ENCODE results near the gene BNIPL. TPM values are rescaled to one million over a fixed set of nuclear protein-coding genes. Genes with fewer than 3 reads are reported as not detected.

Gene BNIPL
- total and polyA plus RNA-seq, 2 of the 4 experiments (the other 2 are of a cell fraction), result under 0.01 to 0.38 TPM

DNA sequence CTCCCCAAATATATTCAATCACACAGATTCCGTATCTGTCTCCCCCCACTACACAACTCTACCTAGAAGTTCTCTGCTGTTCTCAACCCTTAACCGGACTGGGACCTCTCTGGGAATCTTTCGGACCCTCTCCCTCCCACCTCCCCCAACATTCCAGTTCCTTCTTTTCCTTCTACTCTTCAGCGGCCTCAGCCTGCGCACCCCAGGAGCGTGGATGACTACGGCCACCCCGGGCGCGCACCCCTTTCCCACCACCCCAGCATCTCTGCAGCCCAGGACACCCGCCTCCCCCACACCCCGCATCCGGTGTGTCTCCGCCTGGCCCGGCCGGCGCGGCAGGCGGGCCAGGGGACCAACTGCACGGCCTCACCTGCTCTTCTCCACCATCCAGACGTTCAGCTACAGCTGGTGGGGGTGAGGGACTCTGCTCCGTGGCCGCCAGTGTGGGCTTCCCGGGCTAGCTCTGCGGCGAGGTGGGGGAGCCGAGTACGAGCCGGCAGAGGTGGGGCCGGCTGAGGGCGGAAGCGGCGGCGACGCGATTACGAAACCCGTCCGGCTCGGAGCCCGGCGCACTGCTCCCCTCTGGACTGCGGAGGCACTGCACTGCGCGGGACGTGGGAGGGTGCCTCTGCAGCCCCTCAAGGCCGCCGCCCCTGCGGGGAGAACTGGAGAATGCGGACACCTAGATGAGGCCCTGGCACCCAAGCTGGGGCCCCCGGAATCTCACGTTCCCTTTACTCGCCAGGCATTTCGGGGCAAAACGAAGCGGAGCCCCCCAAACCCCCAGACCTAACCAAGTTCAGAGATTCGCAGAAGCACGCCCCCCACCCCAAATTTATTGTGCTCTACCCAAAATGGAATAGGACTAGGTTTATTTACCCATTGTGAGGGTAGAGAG lies 23.0 kb downstream of the BNIPL start, which contains the start of gene CDC42SE1:
CDC42SE1 (minus strand) TSS at position 514 of the 898 bp plus-strand sequence. CDS start 3,892 bp downstream, outside the sequence.
- H2BK5ac ChIP-seq (ENCODE audit: low read depth, low read length, poor library complexity, severe bottlenecking), result peak within 1 kb of the TSS; percentile 100
- ChIA-PET CTCF (interaction anchor here (0.6 to 0.9 kb wide), 3 partner anchors 8 to 1161 kb away, joined by 3 to 5 read pairs (median 3); no protein-coding TSS in a partner anchor), POLR2A (ENCODE audit: unreplicated experiment) (interaction anchor here (0.7 to 1.0 kb wide), 3 partner anchors 11 to 224 kb away, joined by 3 to 4 read pairs (median 3); no protein-coding TSS in a partner anchor)
- peak within 1 kb of the TSS; percentile 99 for H3K27ac ChIP-seq (ENCODE audit: insufficient read depth, low read length)
- DNase-seq, result peak; percentile 80
- peak within 1 kb of the TSS; percentile 91 for H4K5ac ChIP-seq (ENCODE audit: low read depth, low read length)
- H3K4me3 ChIP-seq (ENCODE audit: insufficient read depth, low read depth, low read length), result peak within 1 kb of the TSS; percentile 89
- WGBS, 2 experiments (ENCODE audit: extremely low coverage in 2 of 2, insufficient read length in 1 of 2), result 0% methylated on average over 25 of the region's 58 CpGs; no CpG with 5 or more reads in 1 of the 2 experiments
- peak within 1 kb of the TSS; percentile 54 to 95 for H4K8ac ChIP-seq (ENCODE audit: low read depth in 2 of 2, low read length in 2 of 2)
- H3K9me1 ChIP-seq (ENCODE audit: insufficient read depth, low read length), result peaks cover 23% of the 10 kb centered on the region
- peak within 1 kb of the TSS; percentile 96 for H3K23ac ChIP-seq (ENCODE audit: low read depth, low read length)
- H3K9ac ChIP-seq (ENCODE audit: low read depth, low read length), result peak within 1 kb of the TSS; percentile 98
- no peaks in the 10 kb centered on the region for H3K9me3 ChIP-seq (ENCODE audit: control insufficient read depth, insufficient read depth, low read length)
- dilution Hi-C loops (cut with HindIII; ENCODE audit: low sequenced_read_pairs, unreplicated experiment), result no loop called here
- peak within 1 kb of the TSS; percentile 36 for H2BK20ac ChIP-seq (ENCODE audit: low read depth, low read length)
- H4K91ac ChIP-seq (ENCODE audit: insufficient read depth, low read depth, low read length), result peak within 1 kb of the TSS; percentile 89
- peaks cover 15% of the 10 kb centered on the region for H3K4me1 ChIP-seq (ENCODE audit: control insufficient read depth, insufficient read depth, low read length)
- intact Hi-C loops (cut with micrococcal nuclease), result loop anchor here (5.0 kb wide), 1 partner anchor 52 kb away; the partner anchor contains the start of genes MINDY1 and PRUNE1
- peak within 1 kb of the TSS; percentile 94 for H3K56ac ChIP-seq (ENCODE audit: extremely low read depth, insufficient read depth, low read length)
- peak within 1 kb of the TSS; percentile 98 for H3K4me2 ChIP-seq (ENCODE audit: low read depth, low read length)
- no peaks in the 10 kb centered on the region for H3K27me3 ChIP-seq (ENCODE audit: control insufficient read depth, insufficient read depth, low read length)
- in situ Hi-C loops (cut with MboI; ENCODE audit: low sequenced_read_pairs), result no loop called here
- peaks cover 45% of the 10 kb centered on the region for H4K20me1 ChIP-seq (ENCODE audit: insufficient read depth, low read length)
- H3K14ac ChIP-seq (replicated peaks; ENCODE audit: low read depth, low read length), result peak within 1 kb of the TSS; percentile 99
- H2AFZ ChIP-seq (replicated peaks; ENCODE audit: low read length, poor library complexity), result peak within 1 kb of the TSS; percentile 96
- peak within 1 kb of the TSS; percentile 99 for H2AK9ac ChIP-seq (replicated peaks; ENCODE audit: low read depth, low read length, poor library complexity)
- H3K36me3 ChIP-seq (ENCODE audit: control insufficient read depth, insufficient read depth, low read length), result peaks cover 22% of the 10 kb centered on the region
- peaks cover 29 to 67% of the 10 kb centered on the region in 2 experiments for H3K79me1 ChIP-seq (ENCODE audit: low read depth in 1 of 2, low read length in 2 of 2)
- ATAC-seq (ENCODE audit: low read depth), result peak; percentile 76
- peak within 1 kb of the TSS; percentile 91 for H2AK5ac ChIP-seq (ENCODE audit: low read depth, low read length)
- peak within 1 kb of the TSS; percentile 87 for H2BK120ac ChIP-seq (ENCODE audit: low read depth, low read length)
- H3K18ac ChIP-seq (ENCODE audit: low read depth, low read length), result peak within 1 kb of the TSS; percentile 78
- peak within 1 kb of the TSS; percentile 91; the same call in 2 of the 3 replicates for H2BK15ac ChIP-seq (ENCODE audit: low read depth, low read length)
- peak within 1 kb of the TSS; percentile 97 for H3K4ac ChIP-seq (ENCODE audit: low read depth, low read length)
- BruUV-seq (replicated peaks), result no TSS peak
- no peak for TF ChIP-seq RCOR1 (IDR thresholded peaks at IDR 0.05; ENCODE audit: insufficient replicate concordance, low read length)
- peak; percentile 98 for TF ChIP-seq CEBPB (IDR thresholded peaks at IDR 0.05; ENCODE audit: low read depth, low read length)
- TF ChIP-seq, protein P1, sequence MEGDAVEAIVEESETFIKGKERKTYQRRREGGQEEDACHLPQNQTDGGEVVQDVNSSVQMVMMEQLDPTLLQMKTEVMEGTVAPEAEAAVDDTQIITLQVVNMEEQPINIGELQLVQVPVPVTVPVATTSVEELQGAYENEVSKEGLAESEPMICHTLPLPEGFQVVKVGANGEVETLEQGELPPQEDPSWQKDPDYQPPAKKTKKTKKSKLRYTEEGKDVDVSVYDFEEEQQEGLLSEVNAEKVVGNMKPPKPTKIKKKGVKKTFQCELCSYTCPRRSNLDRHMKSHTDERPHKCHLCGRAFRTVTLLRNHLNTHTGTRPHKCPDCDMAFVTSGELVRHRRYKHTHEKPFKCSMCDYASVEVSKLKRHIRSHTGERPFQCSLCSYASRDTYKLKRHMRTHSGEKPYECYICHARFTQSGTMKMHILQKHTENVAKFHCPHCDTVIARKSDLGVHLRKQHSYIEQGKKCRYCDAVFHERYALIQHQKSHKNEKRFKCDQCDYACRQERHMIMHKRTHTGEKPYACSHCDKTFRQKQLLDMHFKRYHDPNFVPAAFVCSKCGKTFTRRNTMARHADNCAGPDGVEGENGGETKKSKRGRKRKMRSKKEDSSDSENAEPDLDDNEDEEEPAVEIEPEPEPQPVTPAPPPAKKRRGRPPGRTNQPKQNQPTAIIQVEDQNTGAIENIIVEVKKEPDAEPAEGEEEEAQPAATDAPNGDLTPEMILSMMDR (conservative IDR thresholded peaks at IDR 0.05; ENCODE audit: low read depth, low read length), result peak; percentile 79
- no peak for TF ChIP-seq BHLHE40 (IDR thresholded peaks at IDR 0.05; ENCODE audit: low read depth, low read length)
- TF ChIP-seq, protein P2, sequence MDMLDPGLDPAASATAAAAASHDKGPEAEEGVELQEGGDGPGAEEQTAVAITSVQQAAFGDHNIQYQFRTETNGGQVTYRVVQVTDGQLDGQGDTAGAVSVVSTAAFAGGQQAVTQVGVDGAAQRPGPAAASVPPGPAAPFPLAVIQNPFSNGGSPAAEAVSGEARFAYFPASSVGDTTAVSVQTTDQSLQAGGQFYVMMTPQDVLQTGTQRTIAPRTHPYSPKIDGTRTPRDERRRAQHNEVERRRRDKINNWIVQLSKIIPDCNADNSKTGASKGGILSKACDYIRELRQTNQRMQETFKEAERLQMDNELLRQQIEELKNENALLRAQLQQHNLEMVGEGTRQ (IDR thresholded peaks at IDR 0.05; ENCODE audit: low read depth, low read length), result no peak
- TF ChIP-seq, protein P3, sequence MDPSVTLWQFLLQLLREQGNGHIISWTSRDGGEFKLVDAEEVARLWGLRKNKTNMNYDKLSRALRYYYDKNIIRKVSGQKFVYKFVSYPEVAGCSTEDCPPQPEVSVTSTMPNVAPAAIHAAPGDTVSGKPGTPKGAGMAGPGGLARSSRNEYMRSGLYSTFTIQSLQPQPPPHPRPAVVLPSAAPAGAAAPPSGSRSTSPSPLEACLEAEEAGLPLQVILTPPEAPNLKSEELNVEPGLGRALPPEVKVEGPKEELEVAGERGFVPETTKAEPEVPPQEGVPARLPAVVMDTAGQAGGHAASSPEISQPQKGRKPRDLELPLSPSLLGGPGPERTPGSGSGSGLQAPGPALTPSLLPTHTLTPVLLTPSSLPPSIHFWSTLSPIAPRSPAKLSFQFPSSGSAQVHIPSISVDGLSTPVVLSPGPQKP (IDR thresholded peaks at IDR 0.05; ENCODE audit: borderline replicate concordance, low read depth, low read length), result no peak
- TF ChIP-seq MXI1 (IDR thresholded peaks at IDR 0.05; ENCODE audit: borderline replicate concordance, low read depth, low read length), result no peak
- peak; percentile 94 for TF ChIP-seq POLR2A (IDR thresholded peaks at IDR 0.05; ENCODE audit: low read depth, low read length)
- 0 out of 2 replicates have a peak, but pooled peaks have one; percentile 4 for TF ChIP-seq FOS (IDR thresholded peaks at IDR 0.05; ENCODE audit: low read depth, low read length)
- TF ChIP-seq SMC3 (IDR thresholded peaks at IDR 0.05; ENCODE audit: low read depth, low read length), result peak; percentile 19; the same call in 1 of the 2 replicates
- TF ChIP-seq RAD21 (IDR thresholded peaks at IDR 0.05; ENCODE audit: low read length), result peak; percentile 40
- peak; percentile 76 for TF ChIP-seq MAZ (IDR thresholded peaks at IDR 0.05; ENCODE audit: borderline replicate concordance, low read depth, low read length)
